Glutamatergic neuron (in vitro differentiated cells): ENCODE results near the gene VPS72. TPM values are rescaled to one million over a fixed set of nuclear protein-coding genes. Genes with fewer than 3 reads are reported as not detected.
A peak's percentile ranks its signal among the peaks of the same experiment; 100 is the strongest.
"Not testable (repeated sequence)": the region's sequence is repeated elsewhere in the genome, so short reads cannot be mapped to it uniquely, and the experiment has no call there.

ENCODE experiments used
- DNase-seq: peaks from one replicate; pipeline ENCODE4 v3.0.0; 2022
- H3K27ac Mint-ChIP-seq: one replicate; pipeline ENCODE4 v1.8.0; 2020; ENCODE audit warnings: mild to moderate bottlenecking, mixed read lengths, inconsistent platforms; ENCODE audit not compliant: unreplicated experiment
- H3K27me3 Mint-ChIP-seq: one replicate; pipeline ENCODE4 v1.8.0; 2020; ENCODE audit warnings: mild to moderate bottlenecking, moderate library complexity, mixed read lengths, inconsistent platforms; ENCODE audit not compliant: unreplicated experiment
- H3K36me3 Mint-ChIP-seq: one replicate; pipeline ENCODE4 v1.8.0; 2020; ENCODE audit warnings: mild to moderate bottlenecking, mixed read lengths, inconsistent platforms; ENCODE audit not compliant: unreplicated experiment
- H3K4me1 Mint-ChIP-seq: one replicate; pipeline ENCODE4 v1.8.0; 2020; ENCODE audit warnings: mild to moderate bottlenecking, low read depth, mixed read lengths, inconsistent platforms; ENCODE audit not compliant: unreplicated experiment
- H3K4me3 Mint-ChIP-seq: one replicate; pipeline ENCODE4 v1.8.0; 2020; ENCODE audit warnings: mild to moderate bottlenecking, mixed read lengths, inconsistent platforms; ENCODE audit not compliant: unreplicated experiment
- H3K9me3 Mint-ChIP-seq: one replicate; pipeline ENCODE4 v1.8.0; 2020; ENCODE audit warnings: mild to moderate bottlenecking, moderate library complexity, mixed read lengths, inconsistent platforms; ENCODE audit not compliant: unreplicated experiment
- CTCF ChIP-seq: fragments of 200-600 bp; sonication (generic); IDR thresholded peaks from one replicate; pipeline ENCODE4 v1.5.0; 2021; ENCODE audit not compliant: partially characterized antibody, unreplicated experiment
- total RNA-seq: library from RNA; stranded (reverse); fragmentation: NEBNext Ultra II Directional; extraction: Animal tissue kit (Norgen Biotek cat#: 25700); gene quantifications from one replicate; pipeline ENCODE4 v1.2.1, GENCODE V29; 2021; ENCODE audit not compliant: unreplicated experiment

Gene VPS72
- total RNA-seq, 1 donor from 2014 or later: 125 TPM

- Mint-ChIP-seq H3K4me1 (peaks cover 10% of the 10 kb centered on the region), H3K9me3 (peaks cover 3% of the 10 kb centered on the region), H3K27ac (peak overlapping the region; percentile 96), H3K4me3 (peak overlapping the region; percentile 98), H3K36me3 (no peaks in the 10 kb centered on the region), H3K27me3 (peaks cover 11% of the 10 kb centered on the region)
- no peak for DNase-seq
- no peak for TF ChIP-seq CTCF
Observed at GRCh38 chr1:151199873-151200581, 10.0 kb upstream of the VPS72 start.

GRCh38 chr1:151198254-151199127 is 8.5 kb upstream of the VPS72 start, which contains the start of gene PIP5K1A:
PIP5K1A (plus strand) TSS chr1:151198552; CDS start chr1:151198997, 445 bp downstream.
- H3K27me3 Mint-ChIP-seq: peaks cover 11% of the 10 kb centered on the region
- peak; percentile 100 for DNase-seq
- peaks cover 10% of the 10 kb centered on the region for H3K4me1 Mint-ChIP-seq
- no peaks in the 10 kb centered on the region for H3K36me3 Mint-ChIP-seq
- peaks cover 3% of the 10 kb centered on the region for H3K9me3 Mint-ChIP-seq
- peak within 1 kb of the TSS; percentile 96 for H3K27ac Mint-ChIP-seq
- no peak for TF ChIP-seq CTCF
- H3K4me3 Mint-ChIP-seq: peak within 1 kb of the TSS; percentile 98

- DNase-seq: no peak
- H3K36me3 Mint-ChIP-seq: no peaks in the 10 kb centered on the region
- H3K27ac Mint-ChIP-seq: peak overlapping the region; percentile 96
Observed at GRCh38 chr1:151197863-151198253, 7.9 kb upstream of the VPS72 start.

GRCh38 chr1:151196292-151196800 is 6.3 kb upstream of the VPS72 start:
- H3K9me3 Mint-ChIP-seq: peaks cover 3% of the 10 kb centered on the region
- H3K4me1 Mint-ChIP-seq: peaks cover 10% of the 10 kb centered on the region
- no peak overlapping the region for H3K4me3 Mint-ChIP-seq
- peak; percentile 14 for TF ChIP-seq CTCF
- peaks cover 10% of the 10 kb centered on the region for H3K27me3 Mint-ChIP-seq
- DNase-seq: no peak
- H3K36me3 Mint-ChIP-seq: no peaks in the 10 kb centered on the region
- H3K27ac Mint-ChIP-seq: no peak overlapping the region

More at GRCh38 chr1:151197863-151198253, 7.9 kb upstream of the VPS72 start:
- H3K4me3 Mint-ChIP-seq: peak overlapping the region; percentile 98
- peaks cover 11% of the 10 kb centered on the region for H3K27me3 Mint-ChIP-seq
- H3K4me1 Mint-ChIP-seq: peaks cover 10% of the 10 kb centered on the region
- no peak for TF ChIP-seq CTCF
- peaks cover 3% of the 10 kb centered on the region for H3K9me3 Mint-ChIP-seq

GRCh38 chr1:151194894-151195594 is 5.0 kb upstream of the VPS72 start:
- H3K4me1 Mint-ChIP-seq, DNase-seq, H3K9me3 Mint-ChIP-seq, H3K36me3 Mint-ChIP-seq, H3K27ac Mint-ChIP-seq, H3K4me3 Mint-ChIP-seq: not testable (repeated sequence)
- H3K27me3 Mint-ChIP-seq: peaks cover 12% of the 10 kb centered on the region
